DOHH2 (cell line): Measurements from ENCODE around the gene ECHS1.

Experiments
- H3F3A ChIP-seq: fragments of 200-600 bp; sonication (generic), shearing (Covaris generic); 2 replicates; pipeline ENCODE4 v1.6.0; 2016; ENCODE audit warnings: antibody characterized with exemption, mild to moderate bottlenecking; ENCODE audit not compliant: control insufficient read depth, insufficient read depth
- H3K27ac ChIP-seq: fragments of 200-600 bp; sonication (generic); 2 replicates; pipeline ENCODE4 v1.5.1; 2014; ENCODE audit warnings: low read depth, mild to moderate bottlenecking, low read length, moderate library complexity
- H3K27me3 ChIP-seq: fragments of 200-600 bp; sonication (generic); 2 replicates; pipeline ENCODE4 v1.6.1; 2014; ENCODE audit warnings: mild to moderate bottlenecking, low read length, mixed read lengths; ENCODE audit not compliant: control insufficient read depth
- H3K36me3 ChIP-seq: fragments of 200-600 bp; sonication (generic); 2 replicates; pipeline ENCODE4 v1.6.1; 2014; ENCODE audit warnings: mild to moderate bottlenecking, low read length, moderate library complexity, mixed read lengths; ENCODE audit not compliant: control insufficient read depth
- H3K4me1 ChIP-seq: fragments of 200-600 bp; sonication (generic); 2 replicates; pipeline ENCODE4 v1.6.1; 2014; ENCODE audit warnings: mild to moderate bottlenecking, low read length, mixed read lengths; ENCODE audit not compliant: control insufficient read depth
- H3K4me2 ChIP-seq: fragments of 200-600 bp; sonication (generic); 2 replicates; pipeline ENCODE4 v1.6.0; 2014; ENCODE audit warnings: mild to moderate bottlenecking, low read length, moderate library complexity
- H3K4me3 ChIP-seq: fragments of 200-600 bp; sonication (generic); 2 replicates; pipeline ENCODE4 v1.5.1; 2014; ENCODE audit warnings: mild to moderate bottlenecking, low read length, mixed read lengths
- H3K79me2 ChIP-seq: fragments of 200-600 bp; sonication (generic); 2 replicates; pipeline ENCODE4 v1.6.1; 2014; ENCODE audit warnings: mild to moderate bottlenecking, low read length, mixed read lengths; ENCODE audit not compliant: control insufficient read depth
- H3K9me2 ChIP-seq: fragments of 200-600 bp; sonication (generic); replicated peaks from 2 replicates; pipeline ENCODE4 v1.6.1; 2014; ENCODE audit warnings: mild to moderate bottlenecking, low read length, mixed read lengths; ENCODE audit not compliant: control insufficient read depth
- H3K9me3 ChIP-seq: fragments of 200-600 bp; sonication (generic); 2 replicates; pipeline ENCODE4 v1.6.1; 2014; ENCODE audit warnings: antibody characterized with exemption, low read length, mixed read lengths; ENCODE audit not compliant: control insufficient read depth, insufficient read depth
- H4K20me1 ChIP-seq: fragments of 200-600 bp; sonication (generic); 2 replicates; pipeline ENCODE4 v1.6.0; 2014; ENCODE audit warnings: low read depth, mild to moderate bottlenecking, antibody characterized with exemption, low read length, moderate library complexity; ENCODE audit not compliant: control insufficient read depth, insufficient read depth
- EZH2phosphoT487 ChIP-seq: fragments of 200-600 bp; sonication (generic); IDR thresholded peaks from 2 replicates; pipeline ENCODE4 v1.6.1; 2017; ENCODE audit warnings: borderline replicate concordance, mild to moderate bottlenecking, antibody characterized with exemption, low read length, moderate library complexity, mixed read lengths
- TF ChIP-seq, protein P1 (sequence below): fragments of 200-600 bp; sonication (generic); IDR thresholded peaks from one replicate; pipeline ENCODE4 v1.5.1; 2014; ENCODE audit warnings: antibody characterized with exemption, mild to moderate bottlenecking, low read depth, low read length; ENCODE audit not compliant: poor library complexity, severe bottlenecking

The ECHS1 gene

DNA sequence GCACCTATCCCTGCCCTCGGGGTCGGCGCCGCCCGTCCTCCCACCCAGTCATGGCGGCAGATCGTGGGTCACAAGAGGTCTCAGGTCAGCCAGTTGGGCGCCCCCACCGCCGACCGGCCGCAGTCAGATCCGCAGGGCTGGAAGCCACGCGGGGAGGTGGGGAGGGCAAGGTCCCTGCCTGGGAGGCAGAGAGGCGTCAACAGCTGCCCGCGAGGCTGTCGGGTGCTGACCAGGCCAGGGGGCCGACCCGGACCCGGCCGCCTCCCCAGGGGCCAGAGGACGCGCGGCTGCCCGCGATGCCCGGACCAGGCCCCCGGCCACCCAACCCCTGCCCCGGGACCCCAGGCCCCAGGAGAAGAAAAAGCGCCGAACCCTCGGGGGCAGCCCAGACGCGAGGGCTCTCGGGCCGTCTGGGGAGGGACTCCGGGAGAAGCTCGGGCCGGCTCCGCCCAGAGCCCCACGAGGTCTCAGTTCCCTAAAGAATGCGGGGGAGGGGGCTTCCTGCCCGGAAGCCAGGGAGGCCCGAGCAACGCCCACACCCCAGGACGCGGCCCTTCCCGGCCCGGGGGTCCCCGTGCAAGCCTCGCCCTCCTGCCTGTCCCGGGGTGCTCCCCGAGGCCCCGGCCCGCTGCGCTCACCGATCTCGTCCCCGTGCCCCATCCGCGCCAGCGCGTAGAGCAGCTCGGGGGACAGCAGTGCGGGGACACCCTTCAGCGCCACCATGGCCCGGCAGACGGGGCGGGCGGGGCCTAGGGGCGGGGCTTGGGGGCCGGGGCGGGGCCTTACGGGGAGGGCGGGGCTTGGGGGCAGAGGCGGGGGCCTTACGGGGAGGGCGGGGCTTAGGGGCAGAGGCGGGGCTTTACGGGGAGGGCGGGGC, 15.6 kb downstream of the ECHS1 start, which contains the start of gene FUOM:
Gene FUOM (minus strand): TSS at position 735 of the 877 bp plus-strand sequence. CDS start 12 bp downstream, at position 723.
- Histone ChIP-seq H3K79me2 (no peaks in the 10 kb centered on the region), H3K4me1 (peaks cover 8% of the 10 kb centered on the region; the same call in 1 of the 2 replicates), H3K27ac (peak within 1 kb of the TSS; percentile 41; the same call in 1 of the 2 replicates), H3K9me2 (no peaks in the 10 kb centered on the region), H3F3A (no peaks in the 10 kb centered on the region), H4K20me1 (no peaks in the 10 kb centered on the region), H3K9me3 (no peaks in the 10 kb centered on the region), H3K4me2 (peak within 1 kb of the TSS; percentile 65), H3K36me3 (no peaks in the 10 kb centered on the region), H3K27me3 (no peaks in the 10 kb centered on the region), H3K4me3 (peak within 1 kb of the TSS; percentile 66)
- TF ChIP-seq EZH2phosphoT487, result no peak
- TF ChIP-seq, protein P1, sequence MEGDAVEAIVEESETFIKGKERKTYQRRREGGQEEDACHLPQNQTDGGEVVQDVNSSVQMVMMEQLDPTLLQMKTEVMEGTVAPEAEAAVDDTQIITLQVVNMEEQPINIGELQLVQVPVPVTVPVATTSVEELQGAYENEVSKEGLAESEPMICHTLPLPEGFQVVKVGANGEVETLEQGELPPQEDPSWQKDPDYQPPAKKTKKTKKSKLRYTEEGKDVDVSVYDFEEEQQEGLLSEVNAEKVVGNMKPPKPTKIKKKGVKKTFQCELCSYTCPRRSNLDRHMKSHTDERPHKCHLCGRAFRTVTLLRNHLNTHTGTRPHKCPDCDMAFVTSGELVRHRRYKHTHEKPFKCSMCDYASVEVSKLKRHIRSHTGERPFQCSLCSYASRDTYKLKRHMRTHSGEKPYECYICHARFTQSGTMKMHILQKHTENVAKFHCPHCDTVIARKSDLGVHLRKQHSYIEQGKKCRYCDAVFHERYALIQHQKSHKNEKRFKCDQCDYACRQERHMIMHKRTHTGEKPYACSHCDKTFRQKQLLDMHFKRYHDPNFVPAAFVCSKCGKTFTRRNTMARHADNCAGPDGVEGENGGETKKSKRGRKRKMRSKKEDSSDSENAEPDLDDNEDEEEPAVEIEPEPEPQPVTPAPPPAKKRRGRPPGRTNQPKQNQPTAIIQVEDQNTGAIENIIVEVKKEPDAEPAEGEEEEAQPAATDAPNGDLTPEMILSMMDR, result no peak

GRCh38 chr10:133356549-133357284, 16.4 kb downstream of the ECHS1 start:
- Histone ChIP-seq H3F3A (no peaks in the 10 kb centered on the region), H3K27me3 (no peaks in the 10 kb centered on the region), H3K4me1 (peaks cover 8% of the 10 kb centered on the region; the same call in 1 of the 2 replicates), H3K4me2 (peak overlapping the region; percentile 65), H3K9me2 (no peaks in the 10 kb centered on the region), H3K4me3 (peak overlapping the region; percentile 66), H4K20me1 (no peaks in the 10 kb centered on the region), H3K36me3 (no peaks in the 10 kb centered on the region), H3K27ac (no peak overlapping the region), H3K79me2 (no peaks in the 10 kb centered on the region), H3K9me3 (no peaks in the 10 kb centered on the region)
- TF ChIP-seq EZH2phosphoT487, result no peak
- TF ChIP-seq, protein P1, result no peak

DNA sequence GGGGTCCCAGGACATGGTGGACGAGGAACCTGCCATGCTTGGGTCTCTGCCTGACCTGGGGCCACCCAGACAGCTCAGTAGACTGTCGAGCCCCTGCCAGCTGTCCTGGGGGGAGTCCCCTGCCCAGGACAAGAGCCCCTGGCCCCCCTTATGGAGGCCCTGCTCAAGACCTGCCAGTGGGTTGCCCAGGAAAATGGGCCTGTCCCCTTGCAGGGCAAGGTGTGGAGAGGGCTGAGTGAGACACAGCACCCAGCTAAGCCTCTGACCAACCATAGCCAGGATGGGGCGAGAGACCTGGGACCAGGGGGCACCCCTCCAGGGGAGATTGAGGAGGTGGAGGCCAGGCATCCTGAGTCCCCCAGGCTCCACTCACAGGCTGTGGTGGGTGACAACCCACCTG, 17.2 kb downstream of the ECHS1 start:
- Histone ChIP-seq H3K4me3 (no peak overlapping the region), H3K27me3 (no peaks in the 10 kb centered on the region), H3K4me2 (no peak overlapping the region)

More for the DNA sequence above, 17.2 kb downstream of the ECHS1 start:
- H3K36me3 ChIP-seq, result no peaks in the 10 kb centered on the region
- no peak overlapping the region for H3K27ac ChIP-seq
- no peaks in the 10 kb centered on the region for H4K20me1 ChIP-seq
- no peaks in the 10 kb centered on the region for H3F3A ChIP-seq
- no peaks in the 10 kb centered on the region for H3K9me3 ChIP-seq
- TF ChIP-seq, protein P1, result no peak
- TF ChIP-seq EZH2phosphoT487, result no peak
- H3K4me1 ChIP-seq, result peaks cover 8% of the 10 kb centered on the region; the same call in 1 of the 2 replicates
- no peaks in the 10 kb centered on the region for H3K9me2 ChIP-seq
- H3K79me2 ChIP-seq, result no peaks in the 10 kb centered on the region
